HG03432 (cell line): ENCODE data around the gene CACNA1S.

Experiments
- ATAC-seq: cut with Tn5 transposase; IDR thresholded peaks from one replicate; pipeline ENCODE4 v1.9.1; 2021; ENCODE audit warnings: mild to moderate bottlenecking, moderate library complexity; ENCODE audit not compliant: unreplicated experiment

The CACNA1S gene

GRCh38 chr1:201096041-201096461, 16.2 kb downstream of the CACNA1S start:
- ATAC-seq, result no peak

GRCh38 chr1:201095581-201095980, 16.6 kb downstream of the CACNA1S start:
- ATAC-seq, result no peak

DNA sequence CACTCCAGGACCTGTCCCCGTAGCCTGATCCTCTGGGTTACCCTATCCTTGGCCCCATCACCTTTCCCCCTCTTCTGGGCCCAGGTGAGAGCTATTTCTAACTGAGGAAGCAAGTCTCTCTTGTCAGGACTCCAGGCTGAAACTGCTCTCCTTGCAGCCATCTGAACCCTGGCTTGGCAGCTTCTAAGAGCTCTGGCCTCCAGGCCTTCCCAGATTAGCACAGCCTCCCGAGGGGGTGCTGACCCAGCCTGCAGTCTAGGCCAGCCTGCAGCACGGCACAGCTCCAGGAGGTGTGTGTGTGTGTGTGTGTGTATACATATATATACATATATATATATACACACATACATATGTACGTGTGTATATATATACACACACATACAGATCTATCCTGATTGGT, 17.4 kb downstream of the CACNA1S start:
- no peak for ATAC-seq

DNA sequence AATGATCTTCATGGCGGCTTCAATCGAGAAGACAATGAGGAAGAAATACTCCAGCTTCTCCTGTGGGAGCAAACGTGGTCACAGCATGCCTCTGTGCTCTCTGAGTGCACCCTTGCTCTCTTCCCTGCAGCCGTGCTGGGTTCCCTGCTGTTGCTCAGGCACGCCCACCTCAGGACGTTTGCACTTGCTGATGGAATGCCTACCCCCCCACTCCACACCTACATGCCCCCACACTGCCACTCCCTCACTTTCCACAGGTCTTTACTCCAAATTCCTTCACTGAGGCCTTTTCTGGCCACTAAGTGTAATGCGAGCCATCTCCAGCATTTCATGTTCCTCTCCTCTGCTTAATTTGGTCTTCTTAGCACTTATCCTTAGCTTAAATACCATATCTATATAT, 18.3 kb downstream of the CACNA1S start:
- no peak for ATAC-seq

DNA sequence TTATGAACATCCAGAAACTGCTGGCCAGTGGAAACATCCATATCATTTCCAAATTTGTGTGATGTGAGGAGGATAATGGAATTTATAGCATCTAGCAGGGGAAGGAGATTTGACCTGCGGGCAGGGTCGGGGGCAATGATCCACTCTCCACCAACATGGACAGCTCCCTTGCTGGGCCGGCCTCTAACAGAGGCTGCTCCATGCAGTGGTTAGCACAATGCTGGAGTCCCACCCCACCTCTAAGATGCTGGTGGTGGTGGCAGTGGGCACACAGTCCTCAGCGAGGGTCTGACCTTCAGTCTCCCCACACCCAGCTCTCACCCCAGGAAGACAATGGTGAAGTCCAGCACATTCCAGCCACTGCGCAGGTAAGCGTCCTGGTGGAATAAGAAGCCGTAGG, 18.7 kb downstream of the CACNA1S start:
- ATAC-seq, result no peak

DNA sequence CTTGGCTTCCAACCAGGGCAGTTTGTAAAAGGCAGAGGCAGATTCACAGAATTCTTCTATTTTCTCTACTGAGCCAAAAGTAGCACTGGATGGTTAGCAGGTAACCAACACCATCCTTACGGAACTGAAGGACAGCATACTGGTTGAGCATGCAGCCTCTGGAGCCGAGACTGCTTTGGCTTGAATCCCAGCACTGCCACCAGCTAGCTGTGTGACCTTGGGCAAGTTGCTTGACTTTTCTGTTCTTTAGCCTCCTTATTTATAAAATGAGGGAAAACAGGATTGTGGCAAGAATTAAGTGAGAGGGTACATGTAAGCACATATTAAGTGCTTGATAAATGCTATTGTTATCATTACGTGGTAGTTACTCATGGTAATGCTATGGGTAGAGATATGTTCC, 19.5 kb downstream of the CACNA1S start:
- ATAC-seq, result no peak

DNA sequence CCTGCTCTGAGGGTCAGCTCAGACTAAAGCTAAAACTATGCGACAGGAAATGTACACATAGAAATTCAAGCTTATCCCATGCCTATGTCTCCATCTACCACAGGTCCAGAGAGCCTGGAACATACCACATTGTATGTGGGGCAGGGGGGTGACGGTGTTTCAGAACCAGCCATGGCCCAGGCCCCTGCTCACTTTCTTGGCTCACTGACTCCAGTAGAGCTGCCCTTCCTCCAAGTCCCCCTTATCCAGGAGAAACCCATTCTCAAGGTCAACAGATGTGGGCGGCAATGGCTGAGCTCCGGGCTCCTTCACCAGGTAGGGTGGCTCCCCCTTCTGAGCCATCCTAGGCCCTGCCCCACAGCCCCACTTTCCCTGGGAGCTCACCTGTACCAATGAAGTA, 21.0 kb downstream of the CACNA1S start:
- no peak for ATAC-seq

DNA sequence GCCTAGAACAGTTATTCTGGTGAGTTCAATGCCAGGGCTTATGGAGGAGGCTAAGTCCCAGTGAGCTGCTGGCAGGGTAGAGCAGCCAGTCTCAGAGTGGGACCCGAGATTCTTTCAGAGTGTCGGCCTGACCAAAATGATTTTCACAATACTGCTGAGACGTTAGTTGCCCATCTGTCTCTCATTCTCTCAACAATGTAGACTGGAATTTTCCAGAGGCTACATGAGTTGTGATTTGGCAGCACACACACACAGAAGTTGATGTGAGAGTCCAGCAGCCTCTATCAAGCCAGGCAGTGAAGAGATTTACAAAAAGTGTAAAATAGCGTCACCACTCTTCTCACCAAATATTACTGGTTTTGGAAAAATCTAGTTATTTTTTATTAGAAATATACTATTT, 21.7 kb downstream of the CACNA1S start:
- ATAC-seq, result no peak

DNA sequence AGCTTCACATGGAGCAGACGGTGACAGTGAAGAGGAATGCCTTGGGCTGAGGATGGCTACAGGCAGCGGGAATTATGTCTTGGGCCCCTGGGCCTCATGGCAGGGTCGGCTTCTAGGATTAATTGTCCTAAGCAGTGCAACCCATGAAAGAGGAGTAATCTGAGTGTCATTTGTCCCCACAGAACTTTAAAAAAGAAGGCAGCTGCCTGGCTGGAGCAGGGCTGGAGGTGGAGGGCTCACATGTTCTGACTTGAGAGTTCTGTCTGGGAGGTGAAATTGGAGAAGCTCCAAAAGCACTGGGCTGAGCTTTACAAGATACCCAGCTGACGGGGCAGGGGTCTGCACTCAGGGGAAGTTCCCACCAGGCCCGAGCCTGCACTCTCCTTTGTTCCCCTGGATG, 22.6 kb downstream of the CACNA1S start:
- ATAC-seq, result no peak

GRCh38 chr1:201088901-201089525, 23.2 kb downstream of the CACNA1S start:
- no peak for ATAC-seq

DNA sequence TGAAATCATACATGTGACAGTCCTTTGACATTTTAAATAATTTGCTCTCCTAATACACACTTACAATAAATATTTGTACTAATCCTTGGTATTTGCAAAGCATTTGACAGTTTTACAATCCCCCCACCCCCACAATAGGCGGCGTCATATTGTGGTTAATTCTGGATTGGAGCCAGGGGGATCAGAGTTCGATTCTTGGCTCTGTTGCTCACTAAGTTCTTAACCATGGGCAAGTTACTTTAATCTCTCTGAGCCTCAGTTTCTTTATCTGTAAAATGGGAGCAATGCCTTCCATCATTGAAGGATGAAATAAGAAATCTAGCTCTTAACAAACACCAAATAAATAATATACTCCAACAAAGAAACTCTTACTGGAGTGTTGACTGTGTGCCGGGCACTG, 23.8 kb downstream of the CACNA1S start:
- no peak for ATAC-seq

GRCh38 chr1:201085902-201086735, 26.1 kb downstream of the CACNA1S start:
- no peak for ATAC-seq

DNA sequence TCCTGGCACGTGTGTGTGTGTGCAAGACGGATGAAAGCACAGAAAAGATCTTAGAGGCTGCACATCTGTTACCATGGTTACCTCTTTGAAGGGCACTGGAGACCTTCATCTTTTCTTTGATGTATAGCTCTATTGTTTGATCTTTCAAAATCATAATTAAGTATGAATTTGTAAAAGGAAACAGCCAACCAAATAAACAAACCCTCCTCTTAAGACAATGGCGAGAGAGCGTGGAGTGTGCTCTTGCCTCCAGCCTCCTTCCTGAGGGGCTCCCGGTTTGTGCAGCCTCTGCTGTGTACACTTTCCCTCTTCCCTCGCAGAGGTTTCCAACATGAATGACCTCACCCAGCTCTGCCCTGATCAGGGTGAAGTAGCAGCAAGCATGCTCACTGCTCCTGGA, 27.9 kb downstream of the CACNA1S start:
- ATAC-seq, result no peak

DNA sequence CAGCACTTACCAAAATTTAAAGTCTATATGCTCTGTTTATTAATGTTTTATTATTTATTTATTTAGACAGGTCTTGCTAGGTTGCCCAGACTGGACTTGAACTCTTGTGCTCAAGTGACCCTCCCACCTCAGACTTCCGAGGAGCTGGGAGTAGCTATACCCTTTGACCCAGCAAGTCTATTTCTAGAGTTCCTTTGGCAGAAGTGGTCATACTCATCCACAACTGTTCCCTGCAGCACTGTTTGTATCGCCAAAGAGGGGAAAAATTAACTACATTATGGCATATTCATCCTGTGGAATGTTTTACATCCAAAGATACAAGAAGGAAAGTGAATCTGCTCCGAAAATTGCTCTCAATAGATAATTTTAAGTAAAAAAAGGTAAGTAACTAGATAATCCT, 28.5 kb downstream of the CACNA1S start:
- ATAC-seq, result no peak

- no peak for ATAC-seq
Observed at GRCh38 chr1:201080135-201080534, 32.1 kb downstream of the CACNA1S start.

DNA sequence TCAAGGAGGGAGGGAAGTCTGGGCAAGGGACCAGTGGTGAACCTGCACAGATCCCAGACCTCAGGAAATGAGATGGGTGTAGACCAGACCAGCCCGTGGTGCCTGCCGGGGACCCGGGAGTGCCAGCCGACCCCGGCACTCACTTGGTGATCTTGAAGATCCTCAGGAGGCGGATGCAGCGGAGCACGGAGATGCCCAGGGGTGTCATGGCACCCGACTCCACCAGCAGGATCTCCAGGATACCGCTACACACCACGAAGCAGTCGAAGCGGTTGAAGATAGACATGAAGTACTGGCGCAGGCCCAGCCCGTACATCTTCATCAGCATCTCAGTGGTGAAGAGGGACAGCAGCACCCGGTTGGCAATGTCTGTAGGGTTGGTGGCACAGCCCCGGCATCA, 34.5 kb downstream of the CACNA1S start:
- ATAC-seq, result no peak

GRCh38 chr1:201077116-201077515, 35.1 kb downstream of the CACNA1S start:
- no peak for ATAC-seq

DNA sequence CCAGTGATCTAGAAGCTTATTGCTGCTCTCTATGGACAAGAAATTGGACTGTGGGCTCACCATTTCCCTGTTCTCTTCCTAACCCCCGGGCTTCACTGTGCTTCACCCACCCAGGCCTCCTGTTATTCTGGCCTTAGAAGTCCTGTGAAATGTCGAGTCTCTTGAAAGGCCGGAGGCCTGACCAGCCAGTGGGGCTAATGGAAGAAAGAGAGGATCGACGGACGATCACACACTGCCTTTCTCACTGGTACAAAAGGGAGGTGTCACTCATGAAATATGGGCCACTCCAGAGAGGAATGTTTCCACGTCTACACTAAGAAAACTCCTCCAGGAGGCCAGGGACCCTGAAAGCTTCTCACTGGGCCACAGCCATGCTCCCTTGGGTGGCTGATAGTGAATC, 36.1 kb downstream of the CACNA1S start:
- no peak for ATAC-seq

- no peak for ATAC-seq
Observed at GRCh38 chr1:201074018-201074417, 38.2 kb downstream of the CACNA1S start.

DNA sequence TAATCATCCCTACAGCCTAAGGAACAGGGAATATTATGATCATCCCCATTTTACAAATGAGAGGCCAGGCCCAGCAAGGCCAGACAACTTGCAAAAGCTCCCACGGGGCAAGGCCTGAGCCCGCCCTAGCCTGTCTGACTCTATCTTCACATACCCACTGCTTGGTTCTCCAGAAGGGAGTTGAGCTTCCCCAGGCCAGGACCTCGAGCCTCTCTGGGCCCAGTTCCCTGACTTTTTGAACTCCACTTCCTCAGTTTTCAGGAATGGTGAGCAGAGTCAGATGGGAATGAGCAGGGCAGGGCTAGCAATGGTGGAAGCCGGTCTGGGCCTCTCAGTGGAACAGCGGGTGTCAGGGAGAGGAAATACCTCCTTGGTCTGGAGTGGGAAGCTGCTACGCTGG, 39.3 kb downstream of the CACNA1S start:
- no peak for ATAC-seq

GRCh38 chr1:201072149-201072548, 40.1 kb downstream of the CACNA1S start:
- no peak for ATAC-seq

DNA sequence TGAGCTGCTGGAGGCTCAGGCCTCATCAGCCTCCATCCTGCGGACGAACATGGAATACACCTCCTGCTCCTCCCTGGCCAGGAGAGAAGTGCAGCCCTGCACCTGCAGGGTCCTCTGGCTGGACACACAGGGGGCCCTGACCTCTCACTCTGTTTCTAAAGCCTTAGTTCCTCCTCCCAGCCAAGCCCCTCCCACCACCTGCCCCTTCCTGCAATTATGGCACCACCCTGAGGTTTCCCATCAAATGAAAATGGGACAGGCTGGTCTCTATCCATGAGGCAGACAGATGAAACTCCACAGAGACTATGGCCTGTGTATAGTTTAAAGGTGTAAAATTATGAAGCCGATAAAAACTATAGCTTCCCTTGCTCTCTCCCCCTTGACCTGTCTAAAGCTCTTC, 42.6 kb downstream of the CACNA1S start:
- ATAC-seq, result no peak

GRCh38 chr1:201068976-201069375, 43.2 kb downstream of the CACNA1S start:
- no peak for ATAC-seq
